Pancreas (tissue), 10 donors: ENCODE data around the gene CRY1. TPM values are rescaled to one million over a fixed set of nuclear protein-coding genes. Genes with fewer than 3 reads are reported as not detected.

ENCODE experiments used
- ATAC-seq, 4 donors: fragments of 200-7000 bp; cut with Tn5 transposase; one replicate each; pipeline versions ENCODE4 v1.8.0 to v1.9.1; 2020; ENCODE audit warnings: mild to moderate bottlenecking in 4 of 4, moderate library complexity in 4 of 4
- DNase-seq, 6 donors: peaks; one replicate each; pipeline ENCODE4 v3.0.0-alpha.2; 2020
- FAIRE-seq: peaks from 2 replicates; lab custom pipeline; 2012; peaks lifted over from hg19 to GRCh38; lab: Jason Lieb, UNC
- H3K27ac ChIP-seq, 4 donors: fragments of 200-600 bp; sonication (generic); 1 replicate in 3 of 4; 2 replicates in 1 of 4; pipeline versions ENCODE4 v1.5.0 to v1.8.0; 2020
- H3K27me3 ChIP-seq, 4 donors: fragments of 200-600 bp; one replicate each; pipeline ENCODE4 v1.8.0; 2021
- H3K36me3 ChIP-seq, 3 donors: fragments of 200-600 bp; sonication (generic) in 1 of 3; one replicate each; pipeline versions ENCODE4 v1.5.0 to v1.8.0; 2020 to 2021
- H3K4me1 ChIP-seq, 3 donors: fragments of 200-600 bp; one replicate each; pipeline ENCODE4 v1.8.0; 2021
- H3K4me3 ChIP-seq, 4 donors: fragments of 200-600 bp; sonication (generic) in 2 of 4; one replicate each; pipeline versions ENCODE4 v1.5.0 to v1.8.0; 2020 to 2021
- H3K9me3 ChIP-seq, 4 donors: fragments of 200-600 bp; one replicate each; pipeline ENCODE4 v1.8.0; 2021
- WGBS, 2 donors: extraction: QIAGEN DNeasy Blood & Tissue Kit; methylation state at CpG; one replicate each; pipeline ENCODE4 v1.1.7; 2013; 5-methylcytosine and 5-hydroxymethylcytosine counted together
- intact Hi-C, 3 donors: fragments of 100-400 bp; cut with DNase I; formaldehyde crosslinking; loops; one replicate each; pipeline versions ENCODE4 v1.11.1 to v1.14.2; 2022
- polyA plus RNA-seq, 2 donors: library from polyadenylated mRNA; stranded (reverse); fragments of 200-250 nt; gene quantifications; one replicate each; pipeline ENCODE4 v1.2.3, GENCODE V29; 2013
- total RNA-seq, 6 donors: library from RNA; stranded (reverse); fragmentation: NEBNext Ultra II Directional in 4 of 6; extraction: Animal tissue kit (Norgen Biotek cat#: 25700) in 4 of 6; gene quantifications; one replicate each; pipeline versions ENCODE4 v1.2.1 to v1.2.4, GENCODE V29; 2021 to 2023
- TF ChIP-seq, protein P1 (sequence below), 4 donors: fragments of 200-600 bp; sonication (generic) in 3 of 4; IDR thresholded peaks; one replicate each; pipeline versions ENCODE4 v1.5.0 to v1.8.0; 2021; ENCODE audit warnings: antibody characterized with exemption in 4 of 4
- donor health status: healthy with polysubstance abuse.
- donor health status: DM: no; HTN: no; CAD: no; lungs with moderate emphysema.
- donor health status: DM: no; HTN: no; CAD: no.
- donor health status: control.
- donor health status: control.
- donor health status: Bipolar disorder and iron deficiency.
- donor health status: DM: yes; HTN: yes; CAD: no.
- donor health status: DM: no; HTN: no; CAD: no.
- donor health status: DM: no; HTN: no; CAD: no.
- donor health status: DM: yes; HTN: yes; CAD: no.

The CRY1 gene
- total and polyA plus RNA-seq, 8 donors: 5.3 to 11.5 (median 8.1) TPM

DNA sequence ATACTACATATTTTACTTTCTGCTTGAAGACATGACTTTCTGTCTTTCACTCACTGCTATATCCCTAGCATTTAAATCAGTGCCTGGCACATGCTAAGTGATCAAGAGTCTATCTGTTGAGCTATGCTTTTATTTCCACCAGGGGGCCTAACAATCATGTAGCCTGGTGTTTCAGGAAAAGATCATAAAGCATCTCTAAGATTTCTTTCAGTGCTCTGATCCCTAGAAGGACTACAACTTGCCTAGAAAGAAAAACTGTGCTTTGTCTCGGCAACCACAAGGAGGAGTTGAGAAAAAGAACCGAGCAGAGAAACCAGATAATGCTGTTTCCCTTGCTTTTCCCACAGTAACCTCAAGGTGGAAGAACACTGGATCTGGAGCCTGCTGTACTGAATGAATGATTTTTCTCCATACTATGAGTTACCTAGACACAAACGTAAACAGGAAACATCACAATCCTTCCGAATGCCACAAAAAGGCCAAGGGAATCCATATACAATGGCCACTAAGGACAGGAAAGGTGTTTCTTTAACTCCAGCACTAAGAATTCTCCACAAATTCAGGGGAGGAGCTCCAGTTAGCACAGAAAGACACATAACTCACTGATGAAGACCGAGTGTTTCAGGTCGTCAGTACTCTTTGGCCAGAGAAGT is 1.2 kb downstream of the CRY1 start:
- Histone ChIP-seq H3K9me3 (no peaks in the 10 kb centered on the region), H3K27me3 (no peaks in the 10 kb centered on the region), H3K36me3 (no peaks in the 10 kb centered on the region), H3K4me1 (peaks cover 5 to 24% (median 12%) of the 10 kb centered on the region in 3 donors), H3K27ac (peak overlapping the region; percentile 95 to 99 (median 96)), H3K4me3 (peak overlapping the region; percentile 68 to 98 (median 78))
- 0% methylated on average over 6 of the region's 6 CpGs for WGBS, 2 donors
- peak; percentile 96 for FAIRE-seq
- peak; percentile 33 to 59 (median 52) for ATAC-seq
- peak in 3 of 6 donors; percentile 24 to 51 (median 36) for DNase-seq
- intact Hi-C loops: no loop called here
- TF ChIP-seq, protein P1, sequence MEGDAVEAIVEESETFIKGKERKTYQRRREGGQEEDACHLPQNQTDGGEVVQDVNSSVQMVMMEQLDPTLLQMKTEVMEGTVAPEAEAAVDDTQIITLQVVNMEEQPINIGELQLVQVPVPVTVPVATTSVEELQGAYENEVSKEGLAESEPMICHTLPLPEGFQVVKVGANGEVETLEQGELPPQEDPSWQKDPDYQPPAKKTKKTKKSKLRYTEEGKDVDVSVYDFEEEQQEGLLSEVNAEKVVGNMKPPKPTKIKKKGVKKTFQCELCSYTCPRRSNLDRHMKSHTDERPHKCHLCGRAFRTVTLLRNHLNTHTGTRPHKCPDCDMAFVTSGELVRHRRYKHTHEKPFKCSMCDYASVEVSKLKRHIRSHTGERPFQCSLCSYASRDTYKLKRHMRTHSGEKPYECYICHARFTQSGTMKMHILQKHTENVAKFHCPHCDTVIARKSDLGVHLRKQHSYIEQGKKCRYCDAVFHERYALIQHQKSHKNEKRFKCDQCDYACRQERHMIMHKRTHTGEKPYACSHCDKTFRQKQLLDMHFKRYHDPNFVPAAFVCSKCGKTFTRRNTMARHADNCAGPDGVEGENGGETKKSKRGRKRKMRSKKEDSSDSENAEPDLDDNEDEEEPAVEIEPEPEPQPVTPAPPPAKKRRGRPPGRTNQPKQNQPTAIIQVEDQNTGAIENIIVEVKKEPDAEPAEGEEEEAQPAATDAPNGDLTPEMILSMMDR (IDR thresholded peaks at IDR 0.05): peak; percentile 38 to 53 (median 49)

DNA sequence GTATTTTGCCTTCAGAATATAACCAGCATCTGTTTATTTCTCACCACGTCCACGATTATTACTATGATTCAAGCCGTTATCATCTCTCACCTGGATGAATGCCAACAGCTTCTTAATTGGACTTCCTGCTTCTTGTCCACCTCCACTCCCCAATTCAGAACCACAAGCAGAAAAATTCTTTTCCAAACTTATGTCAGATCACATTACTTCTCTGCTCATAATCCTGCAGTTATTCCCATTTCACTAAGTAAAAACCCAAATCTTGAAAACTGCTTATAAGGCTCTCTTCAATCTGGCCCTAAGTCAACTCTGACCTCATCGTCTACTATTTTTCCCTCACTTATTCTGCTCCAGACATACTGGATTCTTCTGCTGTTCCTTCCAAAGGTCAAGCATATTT is 2.0 kb downstream of the CRY1 start:
- TF ChIP-seq, protein P1 (IDR thresholded peaks at IDR 0.05): no peak
- Histone ChIP-seq H3K4me1 (peaks cover 5 to 24% (median 12%) of the 10 kb centered on the region in 3 donors), H3K9me3 (no peaks in the 10 kb centered on the region), H3K27me3 (no peaks in the 10 kb centered on the region), H3K36me3 (no peaks in the 10 kb centered on the region), H3K27ac (peak overlapping the region in 3 of 4 donors; percentile 96 to 99 (median 96)), H3K4me3 (peak overlapping the region in 2 of 4 donors; percentile 68 to 98)
- FAIRE-seq (no peak), DNase-seq (peak in 1 of 6 donors; percentile 18), ATAC-seq (peak in 2 of 4 donors; percentile 4 to 5)
- intact Hi-C loops: no loop called here
- WGBS, 2 donors: 7 to 8% methylated on average over 4 of the region's 4 CpGs

DNA sequence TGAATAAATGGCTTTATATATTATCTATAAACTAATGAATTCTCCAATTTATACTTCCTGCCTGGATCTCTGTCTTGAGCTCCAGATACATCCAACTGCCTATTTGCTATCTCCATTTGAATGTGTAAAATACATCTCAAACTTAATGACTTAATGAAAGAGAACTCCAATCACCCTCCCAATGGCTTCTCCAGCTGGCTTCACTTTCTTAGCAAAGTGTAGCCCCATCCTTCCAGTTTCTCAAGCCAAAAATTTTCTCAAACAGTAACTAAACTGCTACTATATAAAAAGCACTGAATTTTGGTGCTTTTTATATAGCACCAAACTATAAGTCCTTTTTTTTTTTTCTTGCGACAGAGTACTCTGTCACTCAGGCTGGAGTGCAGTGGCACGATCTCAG is 2.6 kb downstream of the CRY1 start:
- DNase-seq (no peak), FAIRE-seq (no peak), ATAC-seq (no peak)
- H3K9me3 ChIP-seq: no peaks in the 10 kb centered on the region
- intact Hi-C loops: no loop called here
- no peaks in the 10 kb centered on the region for H3K27me3 ChIP-seq
- 87 to 88% methylated on average over 2 of the region's 2 CpGs for WGBS, 2 donors
- TF ChIP-seq, protein P1 (IDR thresholded peaks at IDR 0.05): no peak
- H3K27ac ChIP-seq: peak overlapping the region in 3 of 4 donors; percentile 96 to 99 (median 96)
- H3K4me1 ChIP-seq: peaks cover 5 to 24% (median 12%) of the 10 kb centered on the region in 3 donors
- H3K4me3 ChIP-seq: peak overlapping the region in 1 of 4 donors; percentile 68
- H3K36me3 ChIP-seq: no peaks in the 10 kb centered on the region

DNA sequence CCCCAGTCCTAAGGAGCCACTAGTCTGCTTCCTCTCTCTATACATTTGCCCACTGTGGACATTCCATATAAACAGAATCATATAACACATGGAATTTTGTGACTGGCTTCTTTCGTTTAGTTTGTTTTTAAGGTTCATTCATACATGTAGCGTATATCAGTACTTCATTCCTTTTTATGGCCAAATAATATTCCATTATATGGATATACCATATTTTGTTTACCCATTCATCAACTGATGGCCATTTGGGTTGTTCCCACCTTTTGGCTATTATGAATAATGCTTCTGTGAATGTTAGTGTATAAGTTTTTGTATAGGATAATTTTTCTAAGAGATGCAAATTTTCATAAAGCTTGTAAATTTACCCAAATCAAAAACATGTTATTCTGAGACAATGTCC is 4.4 kb downstream of the CRY1 start:
- Histone ChIP-seq H3K27ac (no peak overlapping the region), H3K27me3 (no peaks in the 10 kb centered on the region), H3K9me3 (no peaks in the 10 kb centered on the region), H3K4me3 (no peak overlapping the region), H3K4me1 (peaks cover 5 to 18% (median 12%) of the 10 kb centered on the region in 3 donors), H3K36me3 (no peaks in the 10 kb centered on the region)
- 94 to 99% methylated on average over 2 of the region's 2 CpGs for WGBS, 2 donors
- FAIRE-seq: no peak
- TF ChIP-seq, protein P1 (IDR thresholded peaks at IDR 0.05): no peak
- DNase-seq: no peak
- ATAC-seq: no peak
- intact Hi-C loops: no loop called here

DNA sequence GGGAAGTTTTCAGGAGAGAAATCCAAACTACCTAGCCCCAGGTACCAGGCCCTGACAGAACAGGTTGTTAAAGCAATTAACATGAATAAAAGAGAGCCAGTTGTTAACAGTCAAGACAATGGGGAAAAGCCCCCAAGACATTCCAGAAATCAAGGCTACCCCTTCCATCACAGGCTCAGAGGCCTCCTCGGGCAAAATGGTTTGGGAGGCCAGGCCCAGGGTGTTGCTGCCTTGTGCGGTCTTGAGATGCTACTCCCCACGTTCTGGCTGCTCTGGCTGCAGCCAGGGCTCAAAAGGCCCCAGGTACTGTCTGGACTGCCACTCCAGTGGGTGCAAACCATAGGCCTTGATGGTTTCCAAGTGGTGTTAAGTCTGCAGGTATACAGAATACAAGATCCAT is 7.0 kb downstream of the CRY1 start:
- no peak overlapping the region for H3K27ac ChIP-seq
- H3K4me1 ChIP-seq: peaks cover 4 to 10% (median 8%) of the 10 kb centered on the region in 3 donors
- WGBS, 2 donors: 89 to 92% methylated on average over 3 of the region's 3 CpGs
- no peak for FAIRE-seq
- TF ChIP-seq, protein P1 (IDR thresholded peaks at IDR 0.05): no peak
- no peak for ATAC-seq
- no peak overlapping the region for H3K4me3 ChIP-seq
- no peaks in the 10 kb centered on the region for H3K9me3 ChIP-seq
- intact Hi-C loops: no loop called here
- H3K27me3 ChIP-seq: no peaks in the 10 kb centered on the region
- no peak for DNase-seq
- no peaks in the 10 kb centered on the region for H3K36me3 ChIP-seq
